Nephron (organoid): ENCODE results near the gene AMELY.
"Not testable (repeated sequence)": the region's sequence is repeated elsewhere in the genome, so short reads cannot be mapped to it uniquely, and the experiment has no call there.

Source experiments
- H3K27ac Mint-ChIP-seq, 3 experiments: 2 replicates each; pipeline ENCODE4 v1.8.0; 2020; ENCODE audit warnings: mixed read lengths in 3 of 3, mild to moderate bottlenecking in 2 of 3, moderate library complexity in 1 of 3
- H3K27me3 Mint-ChIP-seq: 2 replicates; pipeline ENCODE4 v1.8.0; 2021; ENCODE audit warnings: low read depth, mild to moderate bottlenecking, moderate library complexity, mixed read lengths
- H3K36me3 Mint-ChIP-seq: 2 replicates; pipeline ENCODE4 v1.8.0; 2020; ENCODE audit warnings: low read depth, mixed read lengths
- H3K4me1 Mint-ChIP-seq: 2 replicates; pipeline ENCODE4 v1.8.0; 2020; ENCODE audit warnings: mixed read lengths
- H3K4me3 Mint-ChIP-seq, 3 experiments: 2 replicates each; pipeline ENCODE4 v1.8.0; 2020; ENCODE audit warnings: mild to moderate bottlenecking in 3 of 3, mixed read lengths in 3 of 3, moderate library complexity in 2 of 3
- H3K9me3 Mint-ChIP-seq: 2 replicates; pipeline ENCODE4 v1.8.0; 2020; ENCODE audit warnings: mixed read lengths
- CTCF ChIP-seq, 3 experiments: fragments of 200-600 bp; sonication (generic); IDR thresholded peaks; one replicate each; pipeline ENCODE4 v1.5.0; 2021; ENCODE audit warnings: antibody characterized with exemption in 3 of 3; ENCODE audit not compliant: unreplicated experiment in 3 of 3

The AMELY gene

DNA sequence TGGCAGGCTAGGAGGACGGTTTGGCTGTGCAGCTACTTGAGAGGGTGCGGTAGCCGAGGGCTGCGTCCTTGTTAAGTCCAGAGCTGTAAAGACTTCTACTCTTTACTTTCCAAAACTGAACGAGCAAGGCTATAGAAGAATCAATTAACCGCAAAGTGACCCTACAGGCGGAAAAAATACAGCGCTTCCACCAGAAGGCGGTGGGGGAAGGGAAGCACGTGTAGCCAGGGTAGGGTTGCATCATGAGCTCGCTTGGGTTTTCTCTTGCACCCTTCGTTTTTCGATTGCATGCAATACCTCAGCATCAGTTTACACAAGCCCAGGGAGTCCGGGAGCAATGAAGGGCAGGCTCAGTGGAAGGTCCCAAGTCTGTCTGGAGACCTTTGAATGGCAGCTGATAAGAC is 2.4 kb downstream of the AMELY start:
- Mint-ChIP-seq H3K36me3 (no peaks in the 10 kb centered on the region), H3K27ac (no peak overlapping the region), H3K9me3 (no peaks in the 10 kb centered on the region), H3K4me1 (no peaks in the 10 kb centered on the region), H3K4me3 (no peak overlapping the region), H3K27me3 (no peaks in the 10 kb centered on the region)
- no peak for TF ChIP-seq CTCF (IDR thresholded peaks at IDR 0.05; ENCODE audit: unreplicated experiment in 3 of 3)

- not testable (repeated sequence) for H3K27ac Mint-ChIP-seq, H3K9me3 Mint-ChIP-seq, H3K4me1 Mint-ChIP-seq, H3K27me3 Mint-ChIP-seq, H3K36me3 Mint-ChIP-seq, H3K4me3 Mint-ChIP-seq
Observed at GRCh38 chrY:6908021-6908420, 3.5 kb downstream of the AMELY start.

DNA sequence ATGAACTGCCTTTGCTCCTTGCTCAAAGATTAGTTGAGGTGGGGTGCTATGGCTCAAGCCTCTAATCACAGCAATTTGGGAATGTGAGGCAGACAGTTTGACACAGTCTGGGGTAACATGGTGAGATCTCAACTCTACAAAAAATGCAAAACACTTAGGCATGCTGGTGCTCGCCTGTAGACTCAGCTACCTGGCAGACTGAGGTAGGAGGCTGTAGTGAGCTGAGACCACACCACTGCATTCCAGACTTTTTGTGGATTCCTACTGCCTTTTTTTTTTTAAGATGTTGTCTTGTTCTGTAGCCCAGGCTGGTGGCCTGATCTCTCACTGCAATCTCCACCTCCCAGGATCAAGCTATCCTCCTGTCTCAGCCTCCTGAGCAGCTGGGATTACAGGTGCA is 4.0 kb downstream of the AMELY start:
- Mint-ChIP-seq H3K27me3 (no peaks in the 10 kb centered on the region), H3K4me1 (no peaks in the 10 kb centered on the region)

DNA sequence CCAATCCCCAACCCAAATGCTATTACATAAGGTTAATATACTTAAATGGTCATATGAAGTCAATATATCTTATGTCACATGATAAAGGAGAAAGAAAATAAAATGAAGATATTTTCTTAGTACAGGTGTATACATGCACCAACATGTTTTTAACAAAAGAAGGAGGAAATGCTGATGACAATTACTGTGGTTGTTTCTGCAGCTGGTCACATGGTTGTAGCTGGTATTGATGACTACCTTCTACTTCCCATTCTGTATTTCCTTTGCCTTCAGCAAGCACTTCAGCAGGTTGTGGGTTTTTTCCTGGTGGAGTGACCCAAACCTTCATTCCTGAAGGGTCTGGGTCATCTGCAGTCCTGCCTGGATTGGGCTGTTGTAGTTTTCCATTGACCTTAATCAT is 9.4 kb downstream of the AMELY start:
- H3K36me3 Mint-ChIP-seq, H3K27ac Mint-ChIP-seq, H3K27me3 Mint-ChIP-seq, H3K9me3 Mint-ChIP-seq, H3K4me3 Mint-ChIP-seq, H3K4me1 Mint-ChIP-seq: not testable (repeated sequence)

More for the DNA sequence above, 4.0 kb downstream of the AMELY start:
- TF ChIP-seq CTCF (IDR thresholded peaks at IDR 0.05; ENCODE audit: unreplicated experiment in 3 of 3) = no peak
- H3K9me3 Mint-ChIP-seq = no peaks in the 10 kb centered on the region
- no peak overlapping the region for H3K27ac Mint-ChIP-seq
- no peaks in the 10 kb centered on the region for H3K36me3 Mint-ChIP-seq
- no peak overlapping the region for H3K4me3 Mint-ChIP-seq

- H3K27ac Mint-ChIP-seq = no peak overlapping the region
- no peaks in the 10 kb centered on the region for H3K36me3 Mint-ChIP-seq
- no peak overlapping the region for H3K4me3 Mint-ChIP-seq
- H3K27me3 Mint-ChIP-seq = no peaks in the 10 kb centered on the region
- no peaks in the 10 kb centered on the region for H3K9me3 Mint-ChIP-seq
- no peaks in the 10 kb centered on the region for H3K4me1 Mint-ChIP-seq
- no peak for TF ChIP-seq CTCF (IDR thresholded peaks at IDR 0.05; ENCODE audit: unreplicated experiment in 3 of 3)
Observed at GRCh38 chrY:6895236-6895635, 16.3 kb downstream of the AMELY start.

DNA sequence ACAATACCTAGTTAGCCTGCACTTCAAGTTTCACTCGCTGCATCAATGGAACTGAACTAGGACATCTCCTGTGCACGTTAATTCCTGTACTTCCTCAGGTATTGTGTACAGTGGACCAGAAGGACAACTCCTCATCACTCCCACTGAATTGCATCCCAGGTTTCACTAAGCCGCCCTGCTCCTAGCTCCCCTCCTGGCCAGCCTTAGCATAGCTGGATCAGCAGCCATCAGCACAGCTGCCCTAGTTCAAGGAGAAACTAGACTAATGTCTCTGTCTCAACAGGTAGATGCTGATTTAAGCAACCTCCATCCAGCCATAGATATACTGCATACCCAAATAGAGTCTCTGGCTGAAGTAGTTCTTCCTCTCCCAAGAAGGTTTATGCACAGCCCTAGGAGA is 17.1 kb downstream of the AMELY start:
- Mint-ChIP-seq H3K36me3 (no peaks in the 10 kb centered on the region), H3K27ac (no peak overlapping the region), H3K4me3 (no peak overlapping the region), H3K4me1 (no peaks in the 10 kb centered on the region), H3K9me3 (no peaks in the 10 kb centered on the region), H3K27me3 (no peaks in the 10 kb centered on the region)
- no peak for TF ChIP-seq CTCF (IDR thresholded peaks at IDR 0.05; ENCODE audit: unreplicated experiment in 3 of 3)

DNA sequence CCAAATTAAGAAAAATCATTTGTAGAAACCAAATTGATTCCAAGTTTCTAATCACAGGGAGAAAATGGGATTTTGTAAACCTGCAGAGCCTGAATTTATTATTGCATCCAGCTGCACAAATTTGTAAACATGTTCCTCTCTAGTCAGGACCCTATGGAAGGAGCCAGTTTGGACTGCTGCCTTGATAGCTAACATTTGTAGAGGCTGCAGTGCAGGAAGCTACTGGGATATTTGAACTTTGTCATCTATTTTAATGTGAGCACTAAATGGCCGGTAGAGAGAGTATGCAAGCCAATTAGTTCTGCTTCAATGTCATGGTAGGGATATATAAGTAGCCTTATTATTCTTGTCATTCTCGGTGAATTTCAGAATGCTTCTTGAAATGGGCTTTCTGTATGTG is 62.2 kb downstream of the AMELY start:
- Mint-ChIP-seq H3K36me3 (no peaks in the 10 kb centered on the region), H3K27me3 (no peaks in the 10 kb centered on the region), H3K4me1 (no peaks in the 10 kb centered on the region), H3K4me3 (no peak overlapping the region), H3K27ac (no peak overlapping the region), H3K9me3 (no peaks in the 10 kb centered on the region)
- TF ChIP-seq CTCF (IDR thresholded peaks at IDR 0.05; ENCODE audit: unreplicated experiment in 3 of 3) = no peak

- not testable (repeated sequence) for H3K4me3 Mint-ChIP-seq, H3K4me1 Mint-ChIP-seq, H3K9me3 Mint-ChIP-seq, H3K27ac Mint-ChIP-seq, H3K27me3 Mint-ChIP-seq, H3K36me3 Mint-ChIP-seq
Observed at GRCh38 chrY:6842650-6843049, 68.9 kb downstream of the AMELY start.
